H1 (cell line): ENCODE data around the gene EPHA6. TPM values are rescaled to one million over a fixed set of nuclear protein-coding genes. Genes with fewer than 3 reads are reported as not detected.

Experiments
- CTCF ChIA-PET: fragments of 300-600 bp; sonication (Branson Sonifier 250); formaldehyde crosslinking; loops from one replicate; lab custom pipeline; 2021; ENCODE audit not compliant: partially characterized antibody; lab: Charles Lee
- POLR2A ChIA-PET: fragments of 300-600 bp; sonication (Branson Sonifier 250); formaldehyde crosslinking; loops from one replicate; lab custom pipeline; 2021; ENCODE audit warnings: inconsistent platforms; ENCODE audit not compliant: partially characterized antibody; lab: Charles Lee
- DNase-seq, 2 experiments: peaks; one replicate each; pipeline versions ENCODE4 v3.0.0 to v3.0.0-alpha.2; 2010 to 2022; ENCODE audit warnings: low spot score in 2 of 2, low read depth in 1 of 2, mixed read lengths in 1 of 2
- FAIRE-seq: peaks from 2 replicates; lab custom pipeline; 2011; peaks lifted over from hg19 to GRCh38; lab: Jason Lieb, UNC
- H2AFZ ChIP-seq: 2 replicates; pipeline ENCODE4 v1.8.1; 2012; ENCODE audit warnings: low read length, inconsistent platforms
- H2AK5ac ChIP-seq: 2 replicates; pipeline ENCODE4 v1.6.1; 2013; ENCODE audit warnings: low read depth, low read length
- H2BK120ac ChIP-seq: replicated peaks from 2 replicates; pipeline ENCODE3; 2013; ENCODE audit warnings: low read depth, low read length, inconsistent platforms
- H2BK12ac ChIP-seq: 2 replicates; pipeline ENCODE4 v1.6.1; 2013; ENCODE audit warnings: low read depth, low read length
- H2BK15ac ChIP-seq: 2 replicates; pipeline ENCODE4 v1.6.1; 2013; ENCODE audit warnings: low read length
- H2BK20ac ChIP-seq: 2 replicates; pipeline ENCODE4 v1.6.1; 2013; ENCODE audit warnings: low read length
- H2BK5ac ChIP-seq: 2 replicates; pipeline ENCODE4 v1.6.1; 2013; ENCODE audit warnings: low read depth, low read length
- H3K14ac ChIP-seq: 2 replicates; pipeline ENCODE4 v1.6.1; 2013; ENCODE audit warnings: inconsistent platforms; ENCODE audit not compliant: insufficient read length
- H3K18ac ChIP-seq: 2 replicates; pipeline ENCODE4 v1.6.1; 2013; ENCODE audit warnings: low read length; ENCODE audit errors: extremely low read depth
- H3K23ac ChIP-seq: 2 replicates; pipeline ENCODE4 v1.6.1; 2013; ENCODE audit warnings: inconsistent platforms; ENCODE audit not compliant: insufficient read length
- H3K23me2 ChIP-seq: 2 replicates; pipeline ENCODE4 v1.6.1; 2013; ENCODE audit warnings: low read depth, low read length
- H3K27ac ChIP-seq: 2 replicates; pipeline ENCODE4 v1.6.1; 2011; ENCODE audit warnings: low read depth, low read length, inconsistent platforms
- H3K27me3 ChIP-seq, 4 experiments: replicated peaks in 1 of 4; 1 replicate in 1 of 4; 2 replicates in 3 of 4; pipeline versions ENCODE4 v1.6.1 to v1.8.1; 2011 to 2013; ENCODE audit warnings: low read length in 3 of 4, mild to moderate bottlenecking in 3 of 4, inconsistent platforms in 2 of 4, mixed read lengths in 2 of 4, moderate library complexity in 1 of 4; ENCODE audit not compliant: control insufficient read depth in 3 of 4, insufficient read depth in 3 of 4; ENCODE audit errors: extremely low read depth in 1 of 4
- H3K36me3 ChIP-seq, 4 experiments: 2 replicates each; pipeline versions ENCODE4 v1.6.1 to v1.8.1; 2011 to 2013; ENCODE audit warnings: mild to moderate bottlenecking in 4 of 4, low read length in 3 of 4, moderate library complexity in 2 of 4, control low read depth in 1 of 4, inconsistent platforms in 1 of 4; ENCODE audit not compliant: insufficient read depth in 4 of 4, control insufficient read depth in 2 of 4
- H3K4ac ChIP-seq: replicated peaks from 2 replicates; pipeline ENCODE3; 2013; ENCODE audit warnings: low read length, low read depth, mixed read lengths, inconsistent platforms; ENCODE audit not compliant: insufficient read length
- H3K4me1 ChIP-seq, 4 experiments: replicated peaks in 1 of 4; 1 replicate in 1 of 4; 2 replicates in 3 of 4; pipeline versions ENCODE4 v1.6.1 to v1.8.1; 2011 to 2013; ENCODE audit warnings: low read length in 3 of 4, inconsistent platforms in 2 of 4, mixed read lengths in 1 of 4; ENCODE audit not compliant: insufficient read depth in 4 of 4, control insufficient read depth in 3 of 4
- H3K4me2 ChIP-seq, 2 experiments: 2 replicates each; pipeline versions ENCODE4 v1.6.1 to v1.8.1; 2011 to 2013; ENCODE audit warnings: low read depth in 2 of 2, low read length in 2 of 2, control low read depth in 1 of 2, inconsistent platforms in 1 of 2, mild to moderate bottlenecking in 1 of 2; ENCODE audit not compliant: insufficient read depth in 1 of 2
- H3K4me3 ChIP-seq, 4 experiments: fragments of 200-600, 300-600 bp in 1 of 4; sonication (generic), shearing (Covaris generic), sonication (Bioruptor Twin) in 1 of 4; 2 replicates each; pipeline versions ENCODE4 v1.5.1 to v1.8.1; 2011 to 2016; ENCODE audit warnings: low read length in 4 of 4, low read depth in 3 of 4, control low read depth in 2 of 4, inconsistent platforms in 2 of 4, mild to moderate bottlenecking in 2 of 4, mixed read lengths in 1 of 4, moderate library complexity in 1 of 4; ENCODE audit not compliant: insufficient read depth in 2 of 4; ENCODE audit errors: extremely low read depth in 1 of 4
- H3K56ac ChIP-seq: replicated peaks from 2 replicates; pipeline ENCODE3; 2013; ENCODE audit warnings: low read depth, mild to moderate bottlenecking, mixed read lengths, low read length, inconsistent platforms; ENCODE audit not compliant: insufficient read length
- H3K79me1 ChIP-seq: 2 replicates; pipeline ENCODE4 v1.6.1; 2013; ENCODE audit warnings: low read depth, low read length, control low read depth
- H3K79me2 ChIP-seq, 2 experiments: 2 replicates each; pipeline versions ENCODE4 v1.6.1 to v1.8.1; 2012 to 2013; ENCODE audit warnings: low read length in 2 of 2, mild to moderate bottlenecking in 2 of 2, inconsistent platforms in 1 of 2; ENCODE audit not compliant: insufficient read depth in 2 of 2, control insufficient read depth in 1 of 2
- H3K9ac ChIP-seq, 4 experiments: replicated peaks in 1 of 4; 1 replicate in 1 of 4; 2 replicates in 3 of 4; pipeline versions ENCODE4 v1.6.1 to v1.8.1; 2011 to 2013; ENCODE audit warnings: low read depth in 3 of 4, low read length in 3 of 4, control low read depth in 2 of 4, mild to moderate bottlenecking in 2 of 4, moderate library complexity in 2 of 4, inconsistent platforms in 1 of 4; ENCODE audit errors: extremely low read depth in 1 of 4
- H3K9me3 ChIP-seq, 2 experiments: 2 replicates each; pipeline versions ENCODE4 v1.6.1 to v1.8.1; 2012 to 2013; ENCODE audit warnings: mild to moderate bottlenecking in 2 of 2, moderate library complexity in 2 of 2, control low read depth in 1 of 2, inconsistent platforms in 1 of 2, low read depth in 1 of 2, low read length in 1 of 2, mixed read lengths in 1 of 2; ENCODE audit not compliant: insufficient read depth in 2 of 2
- H4K20me1 ChIP-seq, 2 experiments: replicated peaks in 1 of 2; 2 replicates each; pipeline versions ENCODE3 to v1.8.1; 2011 to 2013; ENCODE audit warnings: inconsistent platforms in 2 of 2, low read length in 2 of 2, mild to moderate bottlenecking in 1 of 2; ENCODE audit not compliant: insufficient read depth in 2 of 2, control insufficient read depth in 1 of 2
- H4K5ac ChIP-seq: 2 replicates; pipeline ENCODE4 v1.6.1; 2013; ENCODE audit warnings: low read length, low read depth, mixed read lengths, inconsistent platforms; ENCODE audit not compliant: insufficient read length
- H4K8ac ChIP-seq: 2 replicates; pipeline ENCODE4 v1.8.0; 2013; ENCODE audit warnings: mild to moderate bottlenecking, moderate library complexity, low read length, inconsistent platforms; ENCODE audit not compliant: insufficient read depth; ENCODE audit errors: extremely low read depth
- H4K91ac ChIP-seq: replicated peaks from 2 replicates; pipeline ENCODE3; 2013; ENCODE audit warnings: low read length, mixed read lengths, inconsistent platforms; ENCODE audit not compliant: insufficient read length
- ATF3 ChIP-seq: IDR thresholded peaks from 2 replicates; pipeline ENCODE4 v1.6.1; 2011; ENCODE audit warnings: low read depth, mild to moderate bottlenecking, low read length; ENCODE audit not compliant: insufficient read depth
- RAD21 ChIP-seq, 2 experiments: IDR thresholded peaks in 1 of 2; conservative IDR thresholded peaks in 1 of 2; 2 replicates each; pipeline ENCODE4 v1.6.1; 2011; ENCODE audit warnings: low read depth in 2 of 2, low read length in 2 of 2, improper control_type of control experiment in 1 of 2, inconsistent platforms in 1 of 2, mild to moderate bottlenecking in 1 of 2, moderate library complexity in 1 of 2
- TEAD4 ChIP-seq: IDR thresholded peaks from 2 replicates; pipeline ENCODE4 v1.6.1; 2012; ENCODE audit warnings: low read depth, low read length, inconsistent platforms, mixed read lengths
- WGBS, 2 experiments: shearing (Covaris generic) in 1 of 2; methylation state at CpG; one replicate each; pipeline versions ENCODE4 v1.1.6 to v1.1.7; 2013 to 2015; ENCODE audit warnings: low lambda C conversion rate in 2 of 2, mixed read lengths in 2 of 2, inconsistent platforms in 1 of 2, low coverage in 1 of 2, missing lambda C conversion rate in 1 of 2; ENCODE audit not compliant: insufficient replicate concordance in 2 of 2, insufficient coverage in 1 of 2, insufficient read length in 1 of 2; ENCODE audit errors: extremely low coverage in 1 of 2, missing lambda C conversion rate in 1 of 2; 5-methylcytosine and 5-hydroxymethylcytosine counted together
- polyA plus RNA-seq, 7 experiments: library from polyadenylated mRNA; depleted of rRNA in 3 of 7; stranded (reverse) in 5 of 7; unstranded in 2 of 7; fragments of >200 nt in 5 of 7; fragments of 200-250 nt in 2 of 7; gene quantifications; 1 replicate in 5 of 7; 2 replicates in 1 of 7; 4 replicates in 1 of 7; pipeline versions ENCODE4 v1.2.1 to v1.2.3, GENCODE V29; 2011 to 2013; ENCODE audit warnings: missing spikeins in 2 of 7, mixed read lengths in 2 of 7
- total RNA-seq: library from RNA; stranded (reverse); fragmentation: NEBNext Ultra II Directional; extraction: Animal tissue kit (Norgen Biotek cat#: 25700); gene quantifications from 2 replicates; pipeline ENCODE4 v1.2.1, GENCODE V29; 2021

Gene EPHA6
- total and polyA plus RNA-seq, 2 of the 8 experiments (the other 6 are each of a cell fraction or from before 2014, with no cell fraction given) = 0.83 to 3.2 TPM

DNA sequence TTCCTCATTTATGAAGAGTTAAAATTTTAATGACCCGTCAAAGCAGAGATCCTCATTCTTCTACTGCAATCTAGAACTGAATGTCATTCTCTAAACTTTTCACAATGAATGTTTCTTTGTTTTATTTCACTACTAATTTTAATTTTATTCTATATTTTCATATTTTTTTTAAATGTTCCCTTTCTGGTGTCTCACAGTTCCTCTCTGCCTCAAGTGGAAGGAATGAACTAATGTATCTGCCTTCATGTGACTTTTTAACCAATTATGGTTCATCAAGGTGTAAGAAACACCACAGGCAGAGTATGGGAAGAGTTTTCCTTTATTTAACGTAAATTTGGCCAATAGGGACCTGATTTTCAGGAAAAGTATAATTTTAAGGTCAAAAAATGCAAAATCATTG, 441.7 kb downstream of the EPHA6 start:
- DNase-seq (no peak), FAIRE-seq (no peak)
- H3K9ac ChIP-seq = no peak overlapping the region
- H3K4me3 ChIP-seq = no peak overlapping the region
- H4K20me1 ChIP-seq = no peaks in the 10 kb centered on the region
- H3K36me3 ChIP-seq = no peaks in the 10 kb centered on the region
- 91% methylated on average over 2 of the region's 2 CpGs; no CpG with 5 or more reads in 1 of the 2 experiments for WGBS, 2 experiments
- H2BK15ac ChIP-seq = no peak overlapping the region
- no peaks in the 10 kb centered on the region for H3K9me3 ChIP-seq
- no peak overlapping the region for H3K18ac ChIP-seq
- no peak overlapping the region for H4K5ac ChIP-seq
- H3K79me1 ChIP-seq = no peaks in the 10 kb centered on the region
- H2BK120ac ChIP-seq = no peak overlapping the region
- no peak overlapping the region for H4K91ac ChIP-seq
- no peak overlapping the region for H3K27ac ChIP-seq
- H3K56ac ChIP-seq = no peak overlapping the region
- no peak overlapping the region for H2BK20ac ChIP-seq
- H3K4me1 ChIP-seq = peaks cover 0 to 3% (median 2%) of the 10 kb centered on the region in 4 experiments; a peak in 6 of 7 replicates
- no peak overlapping the region for H4K8ac ChIP-seq
- ChIA-PET POLR2A (no interaction called here), CTCF (no interaction called here)
- H3K4ac ChIP-seq = no peak overlapping the region
- no peaks in the 10 kb centered on the region for H3K23me2 ChIP-seq
- H2BK5ac ChIP-seq = no peak overlapping the region
- no peak overlapping the region for H2BK12ac ChIP-seq
- H2AFZ ChIP-seq = no peak overlapping the region
- TF ChIP-seq TEAD4 (peak; percentile 59), ATF3 (no peak), RAD21 (IDR thresholded peaks at IDR 0.05 in 1 of 2, conservative IDR thresholded peaks at IDR 0.05 in 1 of 2; ENCODE audit: low read depth in 2 of 2, low read length in 2 of 2) (0 out of 4 replicates have a peak, but pooled peaks of 1 of the 2 experiments have one; percentile 2)
- no peak overlapping the region for H2AK5ac ChIP-seq
- no peak overlapping the region for H3K4me2 ChIP-seq
- no peaks in the 10 kb centered on the region for H3K79me2 ChIP-seq
- H3K14ac ChIP-seq = no peak overlapping the region
- no peaks in the 10 kb centered on the region for H3K27me3 ChIP-seq
- H3K23ac ChIP-seq = no peak overlapping the region
